ENCODE data around the gene HNRNPCL2.
"Not testable (repeated sequence)": the region's sequence is repeated elsewhere in the genome, so short reads cannot be mapped to it uniquely, and the experiment has no call there.

The HNRNPCL2 gene

DNA sequence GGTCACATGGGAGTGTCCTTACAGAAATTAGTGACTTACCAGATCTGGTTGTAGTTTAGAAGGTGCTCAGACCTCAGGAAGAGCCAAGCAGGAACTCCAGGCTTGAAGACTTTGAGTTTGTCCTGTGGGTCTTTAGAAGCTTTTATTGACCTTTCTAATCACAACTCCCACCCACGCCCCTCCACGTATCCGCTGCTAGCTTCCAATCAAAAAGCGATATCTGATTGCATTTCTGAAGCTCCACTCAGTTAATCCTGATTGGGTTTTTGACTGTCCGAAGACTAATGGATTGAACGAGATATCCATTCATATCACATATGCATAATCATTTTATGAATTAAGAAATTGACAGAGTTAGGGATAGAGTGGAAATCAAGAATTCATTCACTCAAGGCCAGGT is at the start of gene HNRNPCL2:
HNRNPCL2 (minus strand) TSS at position 101 of the 400 bp plus-strand sequence. CDS start 454 bp downstream, outside the sequence.
- DNase-seq, result not testable (repeated sequence)

DNA sequence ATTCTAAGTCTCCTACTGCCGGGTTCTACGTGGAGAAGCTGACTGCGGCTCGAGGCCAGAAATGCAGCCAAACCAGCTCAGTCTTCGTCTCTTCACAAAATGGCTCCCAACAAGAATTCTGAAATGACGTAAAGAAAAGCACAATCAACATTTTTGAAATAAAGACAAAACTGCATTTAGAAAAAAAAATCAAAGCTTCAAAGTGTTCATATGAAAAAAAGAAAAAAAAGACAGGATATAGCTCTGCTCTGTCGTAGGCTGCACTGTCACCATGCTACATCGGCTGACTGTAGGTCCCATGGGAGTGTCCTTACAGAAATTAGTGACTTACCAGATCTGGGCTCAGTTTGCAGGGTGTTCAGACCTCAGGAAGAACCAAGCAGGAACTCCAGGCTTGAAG is 48.9 kb upstream of the HNRNPCL2 start, which contains the start of gene HNRNPCL4:
HNRNPCL4 (minus strand) TSS at position 101 of the 400 bp plus-strand sequence. CDS start 164 bp downstream, outside the sequence.
- not testable (repeated sequence) for DNase-seq

DNA sequence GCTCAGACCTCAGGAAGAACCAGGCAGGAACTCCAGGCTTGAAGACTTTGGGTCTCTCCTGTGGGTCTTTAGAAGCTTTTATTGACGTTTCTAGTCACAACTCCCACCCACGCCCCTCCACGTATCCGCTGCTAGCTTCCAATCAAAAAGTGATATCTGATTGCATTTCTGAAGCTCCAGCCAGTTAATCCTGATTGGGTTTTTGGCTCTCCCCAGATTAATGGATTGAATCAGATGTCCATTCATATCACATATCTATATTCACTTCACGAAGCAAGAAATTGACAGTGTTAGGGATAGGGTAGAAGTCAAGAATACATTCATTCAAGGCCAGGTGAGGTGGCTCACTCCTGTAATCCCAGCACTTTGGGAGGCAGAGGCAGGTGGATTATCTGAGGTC is 39.3 kb upstream of the HNRNPCL2 start, which contains the start of gene PRAMEF26:
PRAMEF26 (minus strand) TSS at position 101 of the 400 bp plus-strand sequence. CDS start 2,914 bp downstream, outside the sequence.
- DNase-seq, result not testable (repeated sequence)

DNA sequence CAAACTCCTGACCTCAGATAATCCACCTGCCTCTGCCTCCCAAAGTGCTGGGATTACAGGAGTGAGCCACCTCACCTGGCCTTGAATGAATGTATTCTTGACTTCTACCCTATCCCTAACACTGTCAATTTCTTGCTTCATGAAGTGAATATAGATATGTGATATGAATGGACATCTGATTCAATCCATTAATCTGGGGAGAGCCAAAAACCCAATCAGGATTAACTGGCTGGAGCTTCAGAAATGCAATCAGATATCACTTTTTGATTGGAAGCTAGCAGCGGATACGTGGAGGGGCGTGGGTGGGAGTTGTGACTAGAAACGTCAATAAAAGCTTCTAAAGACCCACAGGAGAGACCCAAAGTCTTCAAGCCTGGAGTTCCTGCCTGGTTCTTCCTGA is 46.2 kb downstream of the HNRNPCL2 start, which contains the start of gene PRAMEF25:
PRAMEF25 (plus strand) TSS at position 301 of the 400 bp plus-strand sequence. CDS start 2,920 bp downstream, outside the sequence.
- DNase-seq, result not testable (repeated sequence)
